ENCODE measurements around the gene FARS2. TPM values are rescaled to one million over a fixed set of nuclear protein-coding genes. Genes with fewer than 3 reads are reported as not detected.

The FARS2 gene
- total and polyA plus RNA-seq, 9 of the 15 experiments (the other 6 are each of a cell fraction or from before 2014, with no cell fraction given) = 16.5 to 62.2 (median 27.0) TPM

DNA sequence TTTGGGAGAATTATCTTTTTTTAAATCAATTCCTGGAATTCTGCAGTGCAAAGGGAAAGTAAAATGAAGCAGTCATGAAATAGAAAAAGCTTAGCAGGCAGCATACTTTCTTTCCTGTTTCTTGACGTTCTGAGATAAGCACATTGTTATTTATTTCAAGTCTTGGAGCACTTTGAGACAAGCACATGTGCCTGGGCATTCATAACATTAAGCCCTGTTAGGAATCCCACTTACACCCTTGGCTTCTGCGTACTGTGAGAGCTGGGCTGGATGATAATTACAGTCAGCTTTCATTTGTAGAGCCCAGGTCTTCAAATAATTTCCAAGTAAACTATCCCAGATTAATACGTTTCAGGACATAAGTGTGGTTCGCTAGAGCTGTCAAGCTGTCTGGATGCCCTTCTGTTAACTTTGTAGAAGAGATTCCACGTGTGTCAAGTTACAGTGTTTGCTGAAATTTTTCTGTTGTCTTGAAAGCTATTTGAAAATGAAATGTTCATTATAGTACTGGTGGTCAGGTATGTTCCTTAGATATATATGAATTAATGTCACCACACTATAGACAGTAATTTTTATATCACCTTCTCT is 8.9 kb downstream of the FARS2 start (continued):
- TF ChIP-seq ZNF512 (tag; IDR thresholded peaks at IDR 0.05) (no peak), MITF (IDR thresholded peaks at IDR 0.05) (no peak), L3MBTL2 (IDR thresholded peaks at IDR 0.05) (peak; percentile 64), ZNF263 (CRISPR knock-in tag; IDR thresholded peaks at IDR 0.05; ENCODE audit: borderline replicate concordance) (no peak), NFXL1 (CRISPR knock-in tag; IDR thresholded peaks at IDR 0.05) (no peak), KDM5B (IDR thresholded peaks at IDR 0.05; ENCODE audit: insufficient replicate concordance, low read depth, low read length) (no peak), YBX1 (IDR thresholded peaks at IDR 0.05) (no peak), DIDO1 (tag; IDR thresholded peaks at IDR 0.05; ENCODE audit: low read depth) (no peak), TAL1 (IDR thresholded peaks at IDR 0.05) (peak; percentile 80), BRD9 (IDR thresholded peaks at IDR 0.05; ENCODE audit: low read depth, partially characterized antibody) (peak; percentile 23), ZNF644 (tag; IDR thresholded peaks at IDR 0.05; ENCODE audit: low read depth) (no peak), ZNF77 (CRISPR knock-in tag; IDR thresholded peaks at IDR 0.05) (no peak), GATA2 (CRISPR knock-in tag; IDR thresholded peaks at IDR 0.05) (peak; percentile 55; the same call in 1 of the 2 replicates), ZNF282 (CRISPR knock-in tag; IDR thresholded peaks at IDR 0.05) (no peak)
- TF ChIP-seq, protein P1, sequence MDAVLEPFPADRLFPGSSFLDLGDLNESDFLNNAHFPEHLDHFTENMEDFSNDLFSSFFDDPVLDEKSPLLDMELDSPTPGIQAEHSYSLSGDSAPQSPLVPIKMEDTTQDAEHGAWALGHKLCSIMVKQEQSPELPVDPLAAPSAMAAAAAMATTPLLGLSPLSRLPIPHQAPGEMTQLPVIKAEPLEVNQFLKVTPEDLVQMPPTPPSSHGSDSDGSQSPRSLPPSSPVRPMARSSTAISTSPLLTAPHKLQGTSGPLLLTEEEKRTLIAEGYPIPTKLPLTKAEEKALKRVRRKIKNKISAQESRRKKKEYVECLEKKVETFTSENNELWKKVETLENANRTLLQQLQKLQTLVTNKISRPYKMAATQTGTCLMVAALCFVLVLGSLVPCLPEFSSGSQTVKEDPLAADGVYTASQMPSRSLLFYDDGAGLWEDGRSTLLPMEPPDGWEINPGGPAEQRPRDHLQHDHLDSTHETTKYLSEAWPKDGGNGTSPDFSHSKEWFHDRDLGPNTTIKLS (IDR thresholded peaks at IDR 0.05; ENCODE audit: borderline replicate concordance, low read depth) = no peak
